GM18870 (cell line): ENCODE data around the gene SPC25.

Experiments
- ATAC-seq: cut with Tn5 transposase; IDR thresholded peaks from one replicate; pipeline ENCODE4 v1.9.1; 2021; ENCODE audit warnings: moderate library complexity; ENCODE audit not compliant: unreplicated experiment

The SPC25 gene

DNA sequence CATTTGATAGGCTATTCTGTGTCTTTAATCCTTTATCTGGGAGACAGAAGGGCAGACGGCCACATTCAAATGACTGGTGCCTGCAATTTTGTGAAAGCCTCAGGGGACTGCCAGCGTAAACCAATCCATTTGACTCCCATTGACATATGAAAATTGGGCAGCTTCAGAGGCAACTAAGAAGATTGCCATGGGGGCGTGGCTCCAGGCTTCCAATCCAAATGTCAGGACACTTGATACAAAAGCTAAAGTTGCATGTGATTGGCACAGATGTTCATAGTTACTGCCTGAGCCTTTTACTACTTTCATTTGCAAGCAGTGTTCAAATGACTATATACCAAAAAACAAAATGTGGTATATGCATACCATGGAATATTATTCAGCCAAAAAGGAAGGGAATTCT lies 42.0 kb downstream of the SPC25 start:
- ATAC-seq: no peak

DNA sequence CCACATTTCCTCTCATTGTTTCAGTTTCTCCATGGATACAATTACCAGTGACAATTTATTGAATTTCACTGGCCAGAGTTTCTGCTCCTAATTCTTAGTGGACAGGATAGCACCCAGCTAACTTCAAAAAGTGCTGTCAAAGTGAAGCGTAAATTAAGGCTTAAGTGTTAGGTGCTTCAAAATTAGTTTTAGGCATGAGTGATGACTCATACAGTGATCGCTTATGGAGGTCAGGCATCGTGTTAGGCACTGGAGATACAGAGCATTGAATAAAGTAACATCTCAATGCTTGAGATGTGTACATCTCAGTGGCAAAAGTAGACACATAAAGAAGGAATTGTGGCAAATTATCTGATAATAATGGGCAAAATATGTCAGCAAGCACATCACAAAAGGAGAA lies 47.0 kb downstream of the SPC25 start:
- ATAC-seq: no peak

DNA sequence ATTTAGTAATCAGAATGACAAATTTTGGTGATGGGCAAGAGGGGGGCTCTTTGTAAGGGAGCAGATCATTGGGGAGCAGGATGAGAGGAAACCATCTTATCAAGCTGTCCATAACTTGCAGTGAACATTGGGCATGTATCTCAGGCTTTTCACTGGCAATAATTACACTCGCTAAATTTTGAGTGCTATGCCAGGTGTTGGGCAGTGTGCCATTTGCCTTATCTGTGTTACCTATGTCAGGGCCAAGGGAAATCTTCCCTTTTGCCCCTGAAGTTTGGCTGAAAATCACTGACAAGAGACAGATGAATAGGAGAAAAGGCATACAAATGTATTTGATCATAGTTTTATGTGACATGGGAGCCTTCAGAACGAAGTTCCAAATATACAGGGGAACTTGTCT lies 48.8 kb downstream of the SPC25 start:
- no peak for ATAC-seq

DNA sequence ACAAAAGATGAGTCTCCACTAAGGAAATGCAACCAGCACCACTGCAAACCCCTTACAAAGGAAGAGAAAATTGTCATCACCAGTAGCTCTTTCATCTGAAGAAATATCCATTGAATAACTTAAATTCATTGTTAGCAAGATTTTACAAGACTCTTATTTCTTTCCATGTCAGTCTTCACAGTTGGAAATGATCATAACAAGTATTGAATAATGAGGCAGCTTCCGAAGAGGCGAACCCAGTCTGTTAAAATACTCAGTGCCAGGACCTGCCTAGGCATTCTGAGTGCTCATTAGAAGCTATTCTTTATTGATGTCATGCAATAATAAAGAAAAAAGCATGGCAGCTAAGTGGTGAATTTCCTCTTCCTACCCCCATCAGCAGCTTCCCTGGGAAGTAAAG lies 54.3 kb downstream of the SPC25 start:
- ATAC-seq: no peak

DNA sequence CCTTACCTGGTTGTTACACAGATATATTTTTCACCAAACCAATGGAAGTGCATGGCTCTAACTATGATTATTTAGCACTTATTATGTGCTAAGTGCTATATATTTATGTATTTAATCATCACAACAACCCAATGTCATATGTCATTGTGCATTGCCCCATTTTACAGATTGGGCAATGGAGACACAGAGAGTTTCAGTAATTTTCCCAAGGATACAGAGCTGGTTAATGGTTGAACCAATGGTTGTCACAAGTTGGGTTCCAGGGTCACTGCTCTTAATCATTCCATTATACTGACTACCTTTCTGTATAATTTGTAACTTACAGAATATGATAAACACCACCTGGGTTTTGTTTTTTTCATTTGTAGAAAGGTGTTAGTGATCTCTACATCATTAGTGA lies 58.6 kb downstream of the SPC25 start:
- no peak for ATAC-seq

DNA sequence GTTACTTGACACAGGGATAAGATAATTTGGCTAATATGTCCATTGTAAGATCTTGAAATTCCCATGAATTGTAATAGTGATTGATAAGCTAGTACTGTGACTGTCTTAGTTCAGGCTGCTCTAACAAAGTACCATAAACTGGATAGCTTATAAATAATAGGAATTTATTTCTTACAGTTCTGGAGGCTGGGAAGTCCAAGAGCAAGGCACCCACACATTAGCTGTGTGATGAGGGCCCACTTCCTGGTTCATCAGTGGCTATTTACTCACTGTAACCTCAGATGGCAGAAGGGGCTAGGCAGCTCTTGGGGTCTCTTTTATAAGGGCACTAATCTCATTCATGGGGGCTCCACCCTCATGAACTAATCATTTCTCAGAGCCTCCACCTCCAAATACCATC lies 59.3 kb downstream of the SPC25 start:
- ATAC-seq: no peak

DNA sequence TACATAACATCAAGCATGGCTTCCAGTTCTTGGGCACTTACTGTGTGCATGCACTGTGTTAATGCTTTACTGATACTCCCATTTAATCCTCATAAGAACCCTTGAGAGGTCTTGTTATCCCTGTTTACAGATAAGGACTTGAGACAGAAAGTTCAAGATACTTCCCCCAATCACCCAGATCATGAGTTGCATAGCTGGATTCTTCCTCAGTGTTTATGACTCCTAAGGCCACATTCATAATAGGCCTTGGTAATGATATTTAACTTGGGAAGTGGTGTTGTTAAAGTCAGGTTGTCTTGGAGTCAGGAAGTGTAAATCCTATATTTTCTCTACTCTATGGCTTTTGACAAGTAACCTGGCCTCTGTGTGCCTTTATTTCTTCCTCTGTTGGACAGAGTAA lies 65.1 kb downstream of the SPC25 start:
- no peak for ATAC-seq

DNA sequence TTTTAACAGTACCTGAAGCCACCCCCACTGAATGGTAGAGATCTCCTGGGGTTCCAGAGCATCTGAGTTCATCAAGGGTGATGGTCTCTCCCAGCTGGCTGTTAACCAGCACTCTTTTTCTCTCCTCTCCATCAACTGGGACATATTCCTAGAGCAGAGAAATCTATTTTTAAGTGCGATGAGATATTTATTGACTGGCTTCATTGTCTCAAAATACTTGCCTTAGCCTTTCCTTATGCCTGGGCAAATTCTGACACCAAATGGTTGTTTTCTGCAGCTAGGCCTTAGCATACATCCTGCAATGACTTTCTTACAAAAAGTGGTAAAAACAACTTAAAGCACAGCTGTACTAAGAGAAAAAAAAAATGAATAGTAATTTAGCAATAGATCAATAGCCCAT lies 68.2 kb downstream of the SPC25 start:
- ATAC-seq: no peak

DNA sequence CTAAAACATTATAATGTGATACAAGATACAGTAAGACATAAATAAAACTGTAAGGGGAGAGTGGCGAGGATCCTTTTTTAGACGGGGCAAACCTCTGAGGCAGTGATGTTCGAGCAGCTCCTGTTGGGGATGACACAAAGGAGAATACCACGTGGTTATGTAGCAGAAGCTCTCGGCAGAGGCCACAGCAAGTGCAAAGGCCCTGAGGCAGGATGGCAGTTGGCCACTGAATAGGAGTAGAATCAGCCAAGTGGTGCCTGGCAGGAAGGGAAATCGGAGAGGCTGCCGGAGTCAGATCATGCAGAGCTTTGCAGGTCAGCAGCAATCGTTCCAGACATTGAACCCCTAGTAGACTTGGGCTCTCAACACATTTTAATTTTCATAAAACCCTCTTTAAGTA lies 68.7 kb downstream of the SPC25 start:
- no peak for ATAC-seq
